Lower leg skin (tissue), 4 donors: ENCODE results near the gene IGSF9. TPM values are rescaled to one million over a fixed set of nuclear protein-coding genes. Genes with fewer than 3 reads are reported as not detected.

Experiments
- DNase-seq, 2 donors: peaks; one replicate each; pipeline ENCODE4 v3.0.0-alpha.2; 2019; ENCODE audit warnings: low spot score in 2 of 2
- H3K4me3 ChIP-seq: fragments of 200-600 bp; sonication (generic); 2 replicates; pipeline ENCODE4 v1.5.1; 2017; ENCODE audit warnings: mild to moderate bottlenecking, low read depth; ENCODE audit not compliant: poor library complexity, severe bottlenecking
- POLR2A ChIP-seq, 2 donors: fragments of 450-650 bp; IDR thresholded peaks; one replicate each; pipeline ENCODE4 v1.6.1; 2016 to 2017; ENCODE audit warnings: antibody characterized with exemption in 2 of 2, mild to moderate bottlenecking in 1 of 2, moderate library complexity in 1 of 2
- WGBS, 2 donors: methylation state at CpG; one replicate each; pipeline ENCODE4 v1.1.5; 2018; 5-methylcytosine and 5-hydroxymethylcytosine counted together
- intact Hi-C: fragments of 100-400 bp; cut with DNase I; formaldehyde crosslinking; loops from one replicate; pipeline ENCODE4 v1.15.0; 2023; ENCODE audit warnings: low total_unique reads
- total RNA-seq, 4 donors: library from RNA; depleted of rRNA; stranded (reverse); fragments of >200 nt; gene quantifications; one replicate each; pipeline ENCODE4 v1.1.0, GENCODE V29; 2016
- TF ChIP-seq, protein P1 (sequence below), 3 donors: fragments of 450-650 bp; IDR thresholded peaks; one replicate each; pipeline ENCODE4 v1.5.1; 2016; ENCODE audit warnings: antibody characterized with exemption in 3 of 3, mild to moderate bottlenecking in 3 of 3, moderate library complexity in 2 of 3

IGSF9 gene
- total RNA-seq, 4 donors from 2014 or later: 17.7 to 29.6 (median 19.6) TPM

DNA sequence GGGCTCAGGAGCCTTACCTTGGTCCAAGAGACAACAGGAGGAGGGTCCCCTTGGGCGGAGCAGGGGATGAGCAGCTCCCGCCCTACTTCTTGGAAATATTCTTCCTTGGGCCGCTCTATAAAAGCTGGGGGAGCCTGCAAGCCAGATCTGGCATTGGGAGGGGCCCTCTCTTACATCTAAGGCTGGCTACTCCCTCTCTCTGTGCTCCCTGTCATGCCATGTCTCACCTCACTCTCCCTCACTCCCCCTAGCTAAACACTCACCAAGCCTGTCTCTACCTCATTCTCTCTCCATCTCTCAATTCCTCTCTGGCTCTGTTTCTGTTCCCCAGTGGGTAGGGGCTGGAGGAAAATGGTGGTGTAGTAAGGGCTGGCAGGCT, 13.6 kb downstream of the IGSF9 start:
- intact Hi-C loops: no loop called here
- no peak for DNase-seq
- TF ChIP-seq POLR2A (IDR thresholded peaks at IDR 0.05): no peak
- TF ChIP-seq, protein P1, sequence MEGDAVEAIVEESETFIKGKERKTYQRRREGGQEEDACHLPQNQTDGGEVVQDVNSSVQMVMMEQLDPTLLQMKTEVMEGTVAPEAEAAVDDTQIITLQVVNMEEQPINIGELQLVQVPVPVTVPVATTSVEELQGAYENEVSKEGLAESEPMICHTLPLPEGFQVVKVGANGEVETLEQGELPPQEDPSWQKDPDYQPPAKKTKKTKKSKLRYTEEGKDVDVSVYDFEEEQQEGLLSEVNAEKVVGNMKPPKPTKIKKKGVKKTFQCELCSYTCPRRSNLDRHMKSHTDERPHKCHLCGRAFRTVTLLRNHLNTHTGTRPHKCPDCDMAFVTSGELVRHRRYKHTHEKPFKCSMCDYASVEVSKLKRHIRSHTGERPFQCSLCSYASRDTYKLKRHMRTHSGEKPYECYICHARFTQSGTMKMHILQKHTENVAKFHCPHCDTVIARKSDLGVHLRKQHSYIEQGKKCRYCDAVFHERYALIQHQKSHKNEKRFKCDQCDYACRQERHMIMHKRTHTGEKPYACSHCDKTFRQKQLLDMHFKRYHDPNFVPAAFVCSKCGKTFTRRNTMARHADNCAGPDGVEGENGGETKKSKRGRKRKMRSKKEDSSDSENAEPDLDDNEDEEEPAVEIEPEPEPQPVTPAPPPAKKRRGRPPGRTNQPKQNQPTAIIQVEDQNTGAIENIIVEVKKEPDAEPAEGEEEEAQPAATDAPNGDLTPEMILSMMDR (IDR thresholded peaks at IDR 0.05): no peak
- no peak overlapping the region for H3K4me3 ChIP-seq
- 65 to 74% methylated on average over 3 of the region's 3 CpGs for WGBS, 2 donors

DNA sequence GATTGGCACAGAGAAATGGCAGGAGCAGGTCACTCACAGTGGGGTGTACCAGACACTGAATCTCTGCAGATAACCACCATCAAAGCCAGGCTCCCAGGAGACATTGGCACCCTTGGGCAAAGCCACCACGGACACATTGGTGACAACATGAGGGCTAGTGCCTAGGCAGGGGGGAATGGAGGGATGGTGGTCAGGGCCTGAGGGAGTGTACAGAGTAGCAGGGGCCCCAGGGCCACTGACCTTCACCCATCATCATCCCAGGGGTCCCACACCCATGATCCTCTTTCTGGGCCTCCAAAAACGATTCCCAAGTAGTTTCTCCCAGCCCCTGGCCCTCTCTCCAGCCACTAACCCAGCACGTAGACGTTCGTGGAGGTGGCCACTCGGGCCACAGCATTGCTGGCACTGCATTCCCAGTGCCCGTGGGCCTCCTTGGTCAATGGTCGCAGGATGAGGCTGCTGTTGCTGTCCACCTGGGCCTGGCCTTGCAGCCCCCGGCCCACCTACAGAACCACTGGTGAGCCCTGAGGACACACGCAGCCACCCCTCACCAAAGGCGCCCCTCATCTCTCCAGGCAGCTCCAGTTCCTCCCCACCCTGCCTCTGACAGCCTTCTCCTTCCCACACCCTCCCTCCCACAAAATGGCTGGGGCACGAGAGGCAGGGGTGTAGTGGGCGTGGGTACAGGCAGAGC, 14.2 kb downstream of the IGSF9 start:
- 77 to 81% methylated on average over 13 of the region's 13 CpGs for WGBS, 2 donors
- DNase-seq: no peak
- no peak overlapping the region for H3K4me3 ChIP-seq
- intact Hi-C loops: no loop called here
- TF ChIP-seq, protein P1 (IDR thresholded peaks at IDR 0.05): no peak
- no peak for TF ChIP-seq POLR2A (IDR thresholded peaks at IDR 0.05)

DNA sequence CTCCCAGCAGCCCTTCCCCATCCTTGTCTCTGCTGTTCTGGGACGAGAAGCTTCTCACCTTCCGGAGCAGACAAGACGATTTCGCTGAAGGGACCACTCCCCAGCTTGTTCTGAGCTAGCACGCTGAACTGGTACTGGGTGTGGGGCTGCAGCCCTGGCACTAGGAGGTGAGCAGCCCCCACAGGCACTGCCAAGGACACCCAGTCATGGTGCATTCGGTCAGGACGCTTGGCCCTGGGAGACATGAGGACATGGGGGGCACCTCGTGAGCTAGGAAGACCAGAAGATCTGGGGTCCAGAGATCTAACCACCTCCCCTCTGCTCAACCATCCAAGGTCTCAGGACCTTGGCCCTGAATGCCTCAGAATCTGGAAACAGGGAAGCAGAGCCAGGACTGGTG, 14.8 kb downstream of the IGSF9 start:
- TF ChIP-seq POLR2A (IDR thresholded peaks at IDR 0.05): no peak
- TF ChIP-seq, protein P1 (IDR thresholded peaks at IDR 0.05): no peak
- H3K4me3 ChIP-seq: no peak overlapping the region
- DNase-seq: no peak
- WGBS, 2 donors: 86 to 87% methylated on average over 8 of the region's 8 CpGs
- intact Hi-C loops: no loop called here

DNA sequence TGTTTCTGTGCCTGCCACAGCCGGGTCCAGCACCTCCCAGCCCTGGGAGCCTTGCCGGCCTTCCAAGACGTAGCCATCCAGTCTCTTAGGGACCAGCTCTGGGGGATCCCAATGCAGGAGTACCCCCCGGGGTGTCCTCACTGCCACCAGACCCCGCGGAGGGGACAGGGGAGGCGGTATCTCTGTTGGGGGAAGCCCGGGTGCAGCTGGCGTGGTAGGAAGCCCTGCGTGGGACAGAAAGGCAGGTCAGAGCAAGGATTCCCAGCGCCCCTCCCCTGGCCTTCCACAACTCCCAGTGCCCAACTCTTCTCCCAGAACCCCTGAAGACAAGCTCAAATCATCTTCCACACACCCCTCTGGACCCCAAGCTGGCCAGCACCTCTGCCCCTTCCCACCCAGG, 15.2 kb downstream of the IGSF9 start:
- TF ChIP-seq POLR2A (IDR thresholded peaks at IDR 0.05): no peak
- TF ChIP-seq, protein P1 (IDR thresholded peaks at IDR 0.05): no peak
- DNase-seq: no peak
- WGBS, 2 donors: 81 to 82% methylated on average over 11 of the region's 11 CpGs
- intact Hi-C loops: no loop called here
- no peak overlapping the region for H3K4me3 ChIP-seq

DNA sequence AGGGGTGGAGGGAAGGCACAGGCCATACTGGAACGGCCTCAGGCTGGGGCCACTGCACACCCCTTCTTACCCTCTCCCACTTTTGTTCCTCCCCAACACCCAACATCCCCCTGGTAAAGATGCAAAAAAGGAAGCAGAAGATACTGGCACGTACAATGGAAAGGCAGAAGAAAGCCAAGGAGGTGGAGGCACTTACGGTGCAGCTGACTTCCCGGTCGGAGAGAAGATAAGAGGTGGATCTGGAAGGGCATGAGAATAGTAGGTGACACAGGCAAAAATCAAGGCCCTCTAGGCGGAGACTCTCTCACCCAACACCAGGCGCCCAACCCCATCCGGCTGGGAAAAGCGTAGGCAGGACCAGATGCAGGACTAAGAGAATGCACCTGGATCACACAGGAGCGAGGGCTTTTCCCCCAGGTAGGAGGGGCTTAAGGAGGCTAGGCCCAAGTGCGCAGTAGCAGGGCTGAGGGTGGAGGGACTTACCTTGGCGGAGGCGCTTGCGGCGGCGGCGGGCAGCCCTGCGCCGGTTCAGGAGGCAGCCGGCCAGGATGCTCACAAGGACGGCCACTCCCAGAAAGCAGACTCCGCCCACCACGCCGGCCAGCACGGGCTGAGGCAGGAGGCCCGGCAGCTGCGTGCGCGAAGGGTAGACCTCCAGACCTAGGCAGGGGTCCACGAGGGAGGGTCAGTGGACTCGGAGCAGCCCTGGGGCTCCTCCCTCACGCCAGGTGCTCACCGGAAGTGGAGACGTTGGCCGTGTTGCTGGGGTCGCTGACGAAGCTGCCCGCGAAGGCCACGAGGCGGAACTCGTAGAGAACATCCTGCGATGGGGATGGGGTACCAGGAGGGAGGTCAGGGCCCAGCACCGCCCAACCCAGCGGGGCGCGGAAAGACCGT, 16.0 kb downstream of the IGSF9 start:
- WGBS, 2 donors: 55 to 65% methylated on average over 38 to 42 of the region's 48 CpGs

More for the DNA sequence above, 16.0 kb downstream of the IGSF9 start:
- TF ChIP-seq, protein P1 (IDR thresholded peaks at IDR 0.05): no peak
- no peak for TF ChIP-seq POLR2A (IDR thresholded peaks at IDR 0.05)
- no peak overlapping the region for H3K4me3 ChIP-seq
- DNase-seq: peak; percentile 65 to 90
- intact Hi-C loops: no loop called here
